Measurements from ENCODE around the gene PTGDS.

Gene PTGDS

GRCh38 chr9:137007108-137007815 lies 30.0 kb downstream of the PTGDS start:
- H3K4me3 ChIP-seq (ENCODE audit: low read depth, low read length), result no peak overlapping the region
- peaks cover 4% of the 10 kb centered on the region; the same call in 1 of the 2 replicates for H3K9me3 ChIP-seq (ENCODE audit: control insufficient read depth, insufficient read depth, low read depth, low read length)
- no peaks in the 10 kb centered on the region for H3K27me3 ChIP-seq (ENCODE audit: control insufficient read depth, insufficient read depth, low read length)
- H3K36me3 ChIP-seq (ENCODE audit: control insufficient read depth, insufficient read depth, low read length), result peaks cover 2% of the 10 kb centered on the region; the same call in 1 of the 2 replicates
- no peaks in the 10 kb centered on the region for H3K4me1 ChIP-seq (ENCODE audit: control insufficient read depth, insufficient read depth, low read length)
- H3K27ac ChIP-seq (ENCODE audit: low read depth, low read length), result no peak overlapping the region
- H3K9ac ChIP-seq (ENCODE audit: low read length), result no peak overlapping the region

GRCh38 chr9:137007816-137008270 lies 30.5 kb downstream of the PTGDS start:
- Histone ChIP-seq H3K27ac (ENCODE audit: low read depth, low read length) (no peak overlapping the region), H3K4me3 (ENCODE audit: low read depth, low read length) (no peak overlapping the region), H3K4me1 (ENCODE audit: control insufficient read depth, insufficient read depth, low read length) (no peaks in the 10 kb centered on the region), H3K9ac (ENCODE audit: low read length) (no peak overlapping the region), H3K9me3 (ENCODE audit: control insufficient read depth, insufficient read depth, low read depth, low read length) (peaks cover 4% of the 10 kb centered on the region; the same call in 1 of the 2 replicates), H3K27me3 (ENCODE audit: control insufficient read depth, insufficient read depth, low read length) (no peaks in the 10 kb centered on the region; the same call in 1 of the 2 replicates), H3K36me3 (ENCODE audit: control insufficient read depth, insufficient read depth, low read length) (peaks cover 2% of the 10 kb centered on the region; the same call in 1 of the 2 replicates)

- peaks cover 4% of the 10 kb centered on the region; the same call in 1 of the 2 replicates for H3K9me3 ChIP-seq (ENCODE audit: control insufficient read depth, insufficient read depth, low read depth, low read length)
- no peak overlapping the region for H3K9ac ChIP-seq (ENCODE audit: low read length)
Measured at GRCh38 chr9:137008312-137008711, 31.0 kb downstream of the PTGDS start.

GRCh38 chr9:137009217-137009616 lies 31.9 kb downstream of the PTGDS start:
- Histone ChIP-seq H3K4me1 (ENCODE audit: control insufficient read depth, insufficient read depth, low read length) (no peaks in the 10 kb centered on the region), H3K36me3 (ENCODE audit: control insufficient read depth, insufficient read depth, low read length) (peaks cover 2% of the 10 kb centered on the region; the same call in 1 of the 2 replicates), H3K27ac (ENCODE audit: low read depth, low read length) (no peak overlapping the region), H3K9ac (ENCODE audit: low read length) (no peak overlapping the region), H3K9me3 (ENCODE audit: control insufficient read depth, insufficient read depth, low read depth, low read length) (peaks cover 4% of the 10 kb centered on the region; the same call in 1 of the 2 replicates), H3K27me3 (ENCODE audit: control insufficient read depth, insufficient read depth, low read length) (no peaks in the 10 kb centered on the region; the same call in 1 of the 2 replicates), H3K4me3 (ENCODE audit: low read depth, low read length) (no peak overlapping the region)

More at GRCh38 chr9:137008312-137008711, 31.0 kb downstream of the PTGDS start:
- Histone ChIP-seq H3K4me3 (ENCODE audit: low read depth, low read length) (no peak overlapping the region), H3K36me3 (ENCODE audit: control insufficient read depth, insufficient read depth, low read length) (peaks cover 2% of the 10 kb centered on the region; the same call in 1 of the 2 replicates), H3K27ac (ENCODE audit: low read depth, low read length) (no peak overlapping the region), H3K4me1 (ENCODE audit: control insufficient read depth, insufficient read depth, low read length) (no peaks in the 10 kb centered on the region), H3K27me3 (ENCODE audit: control insufficient read depth, insufficient read depth, low read length) (no peaks in the 10 kb centered on the region; the same call in 1 of the 2 replicates)

GRCh38 chr9:137009938-137010732 lies 32.8 kb downstream of the PTGDS start:
- no peak overlapping the region for H3K9ac ChIP-seq (ENCODE audit: low read length)
- H3K4me1 ChIP-seq (ENCODE audit: control insufficient read depth, insufficient read depth, low read length), result no peaks in the 10 kb centered on the region
- no peak overlapping the region for H3K4me3 ChIP-seq (ENCODE audit: low read depth, low read length)
- no peak overlapping the region for H3K27ac ChIP-seq (ENCODE audit: low read depth, low read length)
- no peaks in the 10 kb centered on the region; the same call in 1 of the 2 replicates for H3K27me3 ChIP-seq (ENCODE audit: control insufficient read depth, insufficient read depth, low read length)
- H3K9me3 ChIP-seq (ENCODE audit: control insufficient read depth, insufficient read depth, low read depth, low read length), result peaks cover 2% of the 10 kb centered on the region; the same call in 1 of the 2 replicates
- H3K36me3 ChIP-seq (ENCODE audit: control insufficient read depth, insufficient read depth, low read length), result peaks cover 2% of the 10 kb centered on the region; the same call in 1 of the 2 replicates

- H3K36me3 ChIP-seq (ENCODE audit: control insufficient read depth, insufficient read depth, low read length), result peaks cover 2% of the 10 kb centered on the region; the same call in 1 of the 2 replicates
- no peak overlapping the region for H3K27ac ChIP-seq (ENCODE audit: low read depth, low read length)
- no peaks in the 10 kb centered on the region; the same call in 1 of the 2 replicates for H3K27me3 ChIP-seq (ENCODE audit: control insufficient read depth, insufficient read depth, low read length)
- H3K9me3 ChIP-seq (ENCODE audit: control insufficient read depth, insufficient read depth, low read depth, low read length), result no peaks in the 10 kb centered on the region
- H3K9ac ChIP-seq (ENCODE audit: low read length), result no peak overlapping the region
- H3K4me3 ChIP-seq (ENCODE audit: low read depth, low read length), result no peak overlapping the region
- H3K4me1 ChIP-seq (ENCODE audit: control insufficient read depth, insufficient read depth, low read length), result no peaks in the 10 kb centered on the region
Measured at GRCh38 chr9:137011156-137011555, 33.9 kb downstream of the PTGDS start.

GRCh38 chr9:137011907-137012675 lies 34.8 kb downstream of the PTGDS start:
- no peaks in the 10 kb centered on the region for H3K4me1 ChIP-seq (ENCODE audit: control insufficient read depth, insufficient read depth, low read length)
- no peak overlapping the region for H3K27ac ChIP-seq (ENCODE audit: low read depth, low read length)
- no peaks in the 10 kb centered on the region for H3K9me3 ChIP-seq (ENCODE audit: control insufficient read depth, insufficient read depth, low read depth, low read length)
- no peak overlapping the region for H3K4me3 ChIP-seq (ENCODE audit: low read depth, low read length)
- no peak overlapping the region for H3K9ac ChIP-seq (ENCODE audit: low read length)
- peaks cover 3% of the 10 kb centered on the region; the same call in 1 of the 2 replicates for H3K36me3 ChIP-seq (ENCODE audit: control insufficient read depth, insufficient read depth, low read length)
- H3K27me3 ChIP-seq (ENCODE audit: control insufficient read depth, insufficient read depth, low read length), result no peaks in the 10 kb centered on the region; the same call in 1 of the 2 replicates

GRCh38 chr9:137012694-137013570 lies 35.6 kb downstream of the PTGDS start:
- Histone ChIP-seq H3K4me3 (ENCODE audit: low read depth, low read length) (no peak overlapping the region), H3K27me3 (ENCODE audit: control insufficient read depth, insufficient read depth, low read length) (no peaks in the 10 kb centered on the region; the same call in 1 of the 2 replicates), H3K9me3 (ENCODE audit: control insufficient read depth, insufficient read depth, low read depth, low read length) (no peaks in the 10 kb centered on the region), H3K4me1 (ENCODE audit: control insufficient read depth, insufficient read depth, low read length) (no peaks in the 10 kb centered on the region), H3K36me3 (ENCODE audit: control insufficient read depth, insufficient read depth, low read length) (peaks cover 6% of the 10 kb centered on the region; the same call in 1 of the 2 replicates), H3K27ac (ENCODE audit: low read depth, low read length) (no peak overlapping the region), H3K9ac (ENCODE audit: low read length) (no peak overlapping the region)

- H3K27ac ChIP-seq (ENCODE audit: low read depth, low read length), result no peak overlapping the region
- no peak overlapping the region for H3K9ac ChIP-seq (ENCODE audit: low read length)
- no peak overlapping the region for H3K4me3 ChIP-seq (ENCODE audit: low read depth, low read length)
- H3K36me3 ChIP-seq (ENCODE audit: control insufficient read depth, insufficient read depth, low read length), result peaks cover 6% of the 10 kb centered on the region; the same call in 1 of the 2 replicates
- no peaks in the 10 kb centered on the region; the same call in 1 of the 2 replicates for H3K27me3 ChIP-seq (ENCODE audit: control insufficient read depth, insufficient read depth, low read length)
- no peaks in the 10 kb centered on the region for H3K4me1 ChIP-seq (ENCODE audit: control insufficient read depth, insufficient read depth, low read length)
- H3K9me3 ChIP-seq (ENCODE audit: control insufficient read depth, insufficient read depth, low read depth, low read length), result no peaks in the 10 kb centered on the region
Measured at GRCh38 chr9:137013571-137013940, 36.3 kb downstream of the PTGDS start.

All from HUES6 (cell line).